Ammon's horn (tissue), 1 donor: ENCODE results near the gene LRIG2.

ENCODE experiments used
- DNase-seq: peaks from one replicate; pipeline ENCODE4 v3.0.0-alpha.2; 2016; ENCODE audit warnings: low spot score

Gene LRIG2

GRCh38 chr1:113170519-113170918 is 97.5 kb downstream of the LRIG2 start:
- DNase-seq: no peak

- DNase-seq: no peak
Observed at GRCh38 chr1:113178106-113178505, 105.1 kb downstream of the LRIG2 start.

- no peak for DNase-seq
Observed at GRCh38 chr1:113178522-113178921, 105.5 kb downstream of the LRIG2 start.
